Adrenal gland (tissue), 5 donors: Measurements from ENCODE around the gene MYLK.

Experiments
- CTCF ChIP-seq, 6 experiments: fragments of 450-650 bp in 4 of 6; fragments of 200-600 bp in 2 of 6; sonication (generic) in 1 of 6; IDR thresholded peaks; 1 replicate in 5 of 6; 2 replicates in 1 of 6; pipeline versions ENCODE4 v1.5.1 to v1.8.0; 2016 to 2021; ENCODE audit warnings: antibody characterized with exemption in 6 of 6, mild to moderate bottlenecking in 2 of 6, moderate library complexity in 1 of 6
- POLR2A ChIP-seq, 2 donors: fragments of 450-650 bp; IDR thresholded peaks; one replicate each; pipeline ENCODE4 v1.6.1; 2017; ENCODE audit warnings: antibody characterized with exemption in 2 of 2, mild to moderate bottlenecking in 2 of 2, moderate library complexity in 1 of 2
- donor health status: DM: no; HTN: no; CAD: no.

GRCh38 chr3:123785602-123786001 is 98.5 kb downstream of the MYLK start:
- TF ChIP-seq CTCF (IDR thresholded peaks at IDR 0.05) (no peak), POLR2A (IDR thresholded peaks at IDR 0.05) (no peak)
